ENCODE results near the gene MBD3L2.

MBD3L2 gene

DNA sequence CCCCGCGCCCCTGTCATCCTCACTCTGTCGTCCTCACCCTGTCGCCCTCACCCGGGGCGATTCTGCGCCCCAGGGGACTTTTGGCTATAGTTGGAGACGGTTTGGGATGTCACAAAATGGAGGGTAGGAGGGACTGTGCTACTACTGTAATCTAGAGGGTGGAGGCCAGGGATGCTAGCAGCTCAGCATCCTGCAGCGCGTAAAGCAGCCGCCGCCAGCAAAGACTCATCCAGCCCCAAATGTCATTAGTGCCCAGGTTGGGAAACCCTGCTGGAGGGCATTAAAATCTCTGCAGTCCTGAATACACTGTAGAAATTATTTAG, 20.7 kb downstream of the MBD3L2 start:
- H3K27ac ChIP-seq (ENCODE audit: low read depth, low read length), result peak overlapping the region; percentile 84
- H4K20me1 ChIP-seq (ENCODE audit: low read depth, low read length), result no peaks in the 10 kb centered on the region
- H3K9me3 ChIP-seq (ENCODE audit: insufficient read depth, low read length), result no peaks in the 10 kb centered on the region
- no peaks in the 10 kb centered on the region for H3K9me2 ChIP-seq (replicated peaks; ENCODE audit: insufficient read depth, low read length)
- H3F3A ChIP-seq (ENCODE audit: insufficient read depth), result peaks cover 6% of the 10 kb centered on the region; the same call in 1 of the 2 replicates
- H2AFZ ChIP-seq (ENCODE audit: low read depth, low read length, severe bottlenecking), result peak overlapping the region; percentile 93
- H3K36me3 ChIP-seq (ENCODE audit: low read length), result peaks cover 16% of the 10 kb centered on the region
- peak overlapping the region; percentile 84 for H3K4me2 ChIP-seq (ENCODE audit: low read depth, low read length, poor library complexity, severe bottlenecking)
- H3K4me3 ChIP-seq (ENCODE audit: insufficient read depth, low read length, poor library complexity, severe bottlenecking), result peak overlapping the region; percentile 84
- peaks cover 20% of the 10 kb centered on the region for H3K79me2 ChIP-seq (ENCODE audit: insufficient read depth, low read length)
- no peak for TF ChIP-seq EZH2phosphoT487 (conservative IDR thresholded peaks at IDR 0.05; ENCODE audit: low read length)
- TF ChIP-seq, protein P1, sequence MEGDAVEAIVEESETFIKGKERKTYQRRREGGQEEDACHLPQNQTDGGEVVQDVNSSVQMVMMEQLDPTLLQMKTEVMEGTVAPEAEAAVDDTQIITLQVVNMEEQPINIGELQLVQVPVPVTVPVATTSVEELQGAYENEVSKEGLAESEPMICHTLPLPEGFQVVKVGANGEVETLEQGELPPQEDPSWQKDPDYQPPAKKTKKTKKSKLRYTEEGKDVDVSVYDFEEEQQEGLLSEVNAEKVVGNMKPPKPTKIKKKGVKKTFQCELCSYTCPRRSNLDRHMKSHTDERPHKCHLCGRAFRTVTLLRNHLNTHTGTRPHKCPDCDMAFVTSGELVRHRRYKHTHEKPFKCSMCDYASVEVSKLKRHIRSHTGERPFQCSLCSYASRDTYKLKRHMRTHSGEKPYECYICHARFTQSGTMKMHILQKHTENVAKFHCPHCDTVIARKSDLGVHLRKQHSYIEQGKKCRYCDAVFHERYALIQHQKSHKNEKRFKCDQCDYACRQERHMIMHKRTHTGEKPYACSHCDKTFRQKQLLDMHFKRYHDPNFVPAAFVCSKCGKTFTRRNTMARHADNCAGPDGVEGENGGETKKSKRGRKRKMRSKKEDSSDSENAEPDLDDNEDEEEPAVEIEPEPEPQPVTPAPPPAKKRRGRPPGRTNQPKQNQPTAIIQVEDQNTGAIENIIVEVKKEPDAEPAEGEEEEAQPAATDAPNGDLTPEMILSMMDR (IDR thresholded peaks at IDR 0.05; ENCODE audit: insufficient read depth, low read length, poor library complexity, severe bottlenecking), result no peak
- no peaks in the 10 kb centered on the region for H3K27me3 ChIP-seq (ENCODE audit: low read length)
- H3K9ac ChIP-seq (ENCODE audit: low read length), result peak overlapping the region; percentile 87

DNA sequence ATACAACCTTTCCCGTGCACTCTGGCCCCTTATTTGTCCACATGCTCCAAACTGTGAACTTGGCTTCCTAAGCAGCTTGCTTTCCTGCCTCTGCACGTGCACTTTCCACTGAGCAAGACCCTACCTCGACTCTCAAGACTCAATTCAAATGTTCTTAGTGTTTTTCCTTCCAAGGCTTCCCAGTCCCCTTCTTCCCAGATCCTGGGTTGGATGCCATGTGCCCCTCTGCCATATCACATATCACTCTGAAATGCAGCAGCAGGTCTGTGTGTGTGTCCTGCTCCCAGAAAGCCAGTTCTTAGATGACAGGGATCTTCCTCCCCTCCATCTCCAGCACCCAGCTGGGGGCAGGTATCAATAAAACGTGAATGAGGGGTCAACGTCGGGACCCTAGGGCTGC, 23.4 kb downstream of the MBD3L2 start:
- Histone ChIP-seq H3K9me3 (ENCODE audit: insufficient read depth, low read length) (peaks cover 5% of the 10 kb centered on the region; the same call in 1 of the 2 replicates), H3F3A (ENCODE audit: insufficient read depth) (peaks cover 6% of the 10 kb centered on the region; the same call in 1 of the 2 replicates), H2AFZ (ENCODE audit: low read depth, low read length, severe bottlenecking) (no peak overlapping the region), H4K20me1 (ENCODE audit: low read depth, low read length) (no peaks in the 10 kb centered on the region), H3K27me3 (ENCODE audit: low read length) (no peaks in the 10 kb centered on the region), H3K79me2 (ENCODE audit: insufficient read depth, low read length) (peaks cover 20% of the 10 kb centered on the region), H3K4me2 (ENCODE audit: low read depth, low read length, poor library complexity, severe bottlenecking) (no peak overlapping the region), H3K9me2 (replicated peaks; ENCODE audit: insufficient read depth, low read length) (no peaks in the 10 kb centered on the region), H3K36me3 (ENCODE audit: low read length) (peaks cover 38% of the 10 kb centered on the region), H3K4me3 (ENCODE audit: insufficient read depth, low read length, poor library complexity, severe bottlenecking) (no peak overlapping the region), H3K9ac (ENCODE audit: low read length) (no peak overlapping the region), H3K27ac (ENCODE audit: low read depth, low read length) (no peak overlapping the region)
- TF ChIP-seq, protein P1 (IDR thresholded peaks at IDR 0.05; ENCODE audit: insufficient read depth, low read length, poor library complexity, severe bottlenecking), result no peak
- no peak for TF ChIP-seq EZH2phosphoT487 (conservative IDR thresholded peaks at IDR 0.05; ENCODE audit: low read length)

GRCh38 chr19:7074705-7075282, 25.7 kb downstream of the MBD3L2 start:
- H3K9ac ChIP-seq (ENCODE audit: low read length), result no peak overlapping the region
- H3K27me3 ChIP-seq (ENCODE audit: low read length), result no peaks in the 10 kb centered on the region
- H3K9me2 ChIP-seq (replicated peaks; ENCODE audit: insufficient read depth, low read length), result no peaks in the 10 kb centered on the region
- H3F3A ChIP-seq (ENCODE audit: insufficient read depth), result no peaks in the 10 kb centered on the region
- peaks cover 17% of the 10 kb centered on the region for H3K79me2 ChIP-seq (ENCODE audit: insufficient read depth, low read length)
- H3K9me3 ChIP-seq (ENCODE audit: insufficient read depth, low read length), result peaks cover 21% of the 10 kb centered on the region; the same call in 1 of the 2 replicates
- no peak overlapping the region for H2AFZ ChIP-seq (ENCODE audit: low read depth, low read length, severe bottlenecking)
- no peak overlapping the region for H3K27ac ChIP-seq (ENCODE audit: low read depth, low read length)
- no peak overlapping the region for H3K4me3 ChIP-seq (ENCODE audit: insufficient read depth, low read length, poor library complexity, severe bottlenecking)
- no peaks in the 10 kb centered on the region for H4K20me1 ChIP-seq (ENCODE audit: low read depth, low read length)
- no peak for TF ChIP-seq EZH2phosphoT487 (conservative IDR thresholded peaks at IDR 0.05; ENCODE audit: low read length)
- TF ChIP-seq, protein P1 (IDR thresholded peaks at IDR 0.05; ENCODE audit: insufficient read depth, low read length, poor library complexity, severe bottlenecking), result no peak
- no peak overlapping the region for H3K4me2 ChIP-seq (ENCODE audit: low read depth, low read length, poor library complexity, severe bottlenecking)
- H3K36me3 ChIP-seq (ENCODE audit: low read length), result peaks cover 58% of the 10 kb centered on the region
